GM12864 (cell line): ENCODE measurements around the gene COPS6.
A peak's percentile ranks its signal among the peaks of the same experiment; 100 is the strongest.

Experiments
- DNase-seq: peaks from one replicate; pipeline ENCODE4 v3.0.0-alpha.2; 2011; ENCODE audit warnings: low read depth
- H3K4me3 ChIP-seq: 2 replicates; pipeline ENCODE4 v1.5.1; 2011; ENCODE audit warnings: mild to moderate bottlenecking, low read depth, low read length, control low read depth
- CTCF ChIP-seq: IDR thresholded peaks from 2 replicates; pipeline ENCODE4 v1.5.1; 2011; ENCODE audit warnings: low read depth, mild to moderate bottlenecking, moderate library complexity, low read length, control low read depth, inconsistent platforms; ENCODE audit errors: missing control alignments

The COPS6 gene

GRCh38 chr7:100075418-100075817, 13.4 kb upstream of the COPS6 start:
- no peak overlapping the region for H3K4me3 ChIP-seq
- no peak for TF ChIP-seq CTCF
- DNase-seq = no peak

- no peak for TF ChIP-seq CTCF
- H3K4me3 ChIP-seq = no peak overlapping the region
- DNase-seq = no peak
These were observed 11.6 kb upstream of the COPS6 start for GRCh38 chr7:100077205-100077604.

GRCh38 chr7:100079024-100079560, 9.7 kb upstream of the COPS6 start:
- no peak for TF ChIP-seq CTCF
- no peak for DNase-seq
- no peak overlapping the region for H3K4me3 ChIP-seq

GRCh38 chr7:100080907-100081534, 7.7 kb upstream of the COPS6 start:
- DNase-seq = no peak
- no peak for TF ChIP-seq CTCF

GRCh38 chr7:100081535-100082102, 7.2 kb upstream of the COPS6 start, which contains the start of gene ZNF3:
ZNF3 (minus strand) TSS chr7:100081723; CDS start chr7:100077357, 4,366 bp downstream.
- peak within 1 kb of the TSS; percentile 88 for H3K4me3 ChIP-seq
- peak; percentile 99 for DNase-seq
- TF ChIP-seq CTCF = peak; percentile 84

More at GRCh38 chr7:100080907-100081534, 7.7 kb upstream of the COPS6 start:
- peak overlapping the region; percentile 88 for H3K4me3 ChIP-seq

- H3K4me3 ChIP-seq = no peak overlapping the region
- no peak for DNase-seq
These were observed 5.8 kb upstream of the COPS6 start for GRCh38 chr7:100082978-100083377.

More at GRCh38 chr7:100082978-100083377, 5.8 kb upstream of the COPS6 start:
- TF ChIP-seq CTCF = no peak
